Liver (tissue), 9 donors: Measurements from ENCODE around the gene GRAMD4. TPM values are rescaled to one million over a fixed set of nuclear protein-coding genes. Genes with fewer than 3 reads are reported as not detected.

Source experiments
- DNase-seq: peaks from one replicate; pipeline ENCODE4 v3.0.0-alpha.2; 2017; ENCODE audit warnings: low spot score
- H3K27ac ChIP-seq, 2 donors: one replicate each; pipeline ENCODE4 v1.7.0; 2013; ENCODE audit warnings: inconsistent platforms in 2 of 2, low read length in 2 of 2, control low read depth in 1 of 2, low read depth in 1 of 2, mild to moderate bottlenecking in 1 of 2
- H3K27me3 ChIP-seq, 4 donors: one replicate each; pipeline versions ENCODE4 v1.6.1 to v1.7.0; 2013; ENCODE audit warnings: low read length in 3 of 4, inconsistent platforms in 1 of 4, mild to moderate bottlenecking in 1 of 4, moderate library complexity in 1 of 4; ENCODE audit not compliant: control insufficient read depth in 4 of 4, insufficient read depth in 4 of 4
- H3K36me3 ChIP-seq, 4 donors: one replicate each; pipeline versions ENCODE4 v1.6.1 to v1.7.0; 2013; ENCODE audit warnings: low read length in 3 of 4, mild to moderate bottlenecking in 3 of 4, low read depth in 1 of 4, moderate library complexity in 1 of 4; ENCODE audit not compliant: control insufficient read depth in 4 of 4, insufficient read depth in 3 of 4
- H3K4me1 ChIP-seq, 4 donors: one replicate each; pipeline versions ENCODE4 v1.6.1 to v1.7.0; 2013; ENCODE audit warnings: low read length in 3 of 4, mild to moderate bottlenecking in 3 of 4, moderate library complexity in 1 of 4; ENCODE audit not compliant: control insufficient read depth in 4 of 4, insufficient read depth in 4 of 4
- H3K4me3 ChIP-seq, 3 donors: one replicate each; pipeline versions ENCODE4 v1.6.1 to v1.7.0; 2013; ENCODE audit warnings: low read length in 3 of 3, control low read depth in 1 of 3, low read depth in 1 of 3, mild to moderate bottlenecking in 1 of 3
- H3K9ac ChIP-seq, 2 donors: one replicate each; pipeline ENCODE4 v1.7.0; 2013; ENCODE audit warnings: low read length in 2 of 2, mild to moderate bottlenecking in 2 of 2, moderate library complexity in 2 of 2, control low read depth in 1 of 2, low read depth in 1 of 2
- H3K9me3 ChIP-seq, 4 donors: one replicate each; pipeline versions ENCODE4 v1.6.1 to v1.7.0; 2013; ENCODE audit warnings: low read length in 3 of 4; ENCODE audit not compliant: control insufficient read depth in 4 of 4
- ATF3 ChIP-seq: IDR thresholded peaks from 2 replicates; pipeline ENCODE4 v1.6.1; 2016; ENCODE audit warnings: antibody characterized with exemption
- EGR1 ChIP-seq, 2 donors: IDR thresholded peaks; 2 replicates each; pipeline ENCODE4 v1.6.1; 2016 to 2018; ENCODE audit warnings: antibody characterized with exemption in 2 of 2, low read depth in 2 of 2
- FOXA1 ChIP-seq: IDR thresholded peaks from 2 replicates; pipeline ENCODE4 v1.6.1; 2016; ENCODE audit warnings: antibody characterized with exemption
- GABPA ChIP-seq, 2 donors: IDR thresholded peaks in 1 of 2; conservative IDR thresholded peaks in 1 of 2; 2 replicates each; pipeline ENCODE4 v1.6.1; 2016; ENCODE audit warnings: antibody characterized with exemption in 2 of 2, mild to moderate bottlenecking in 1 of 2, moderate library complexity in 1 of 2
- HNF4A ChIP-seq, 2 donors: conservative IDR thresholded peaks; 2 replicates each; pipeline ENCODE4 v1.6.1; 2016; ENCODE audit warnings: antibody characterized with exemption in 2 of 2, mild to moderate bottlenecking in 2 of 2
- HNF4G ChIP-seq: IDR thresholded peaks from 2 replicates; pipeline ENCODE4 v1.6.1; 2016; ENCODE audit warnings: antibody characterized with exemption
- JUND ChIP-seq, 2 donors: IDR thresholded peaks; 2 replicates each; pipeline ENCODE4 v1.6.1; 2016; ENCODE audit warnings: antibody characterized with exemption in 2 of 2
- MAX ChIP-seq: IDR thresholded peaks from 2 replicates; pipeline ENCODE4 v1.6.1; 2016; ENCODE audit warnings: antibody characterized with exemption
- RAD21 ChIP-seq, 2 donors: IDR thresholded peaks; 2 replicates each; pipeline ENCODE4 v1.6.1; 2016; ENCODE audit warnings: antibody characterized with exemption in 2 of 2, mild to moderate bottlenecking in 2 of 2
- REST ChIP-seq: IDR thresholded peaks from 2 replicates; pipeline ENCODE4 v1.6.1; 2016; ENCODE audit warnings: antibody characterized with exemption, mild to moderate bottlenecking
- RXRA ChIP-seq, 2 donors: IDR thresholded peaks; 2 replicates each; pipeline ENCODE4 v1.6.1; 2017 to 2018; ENCODE audit warnings: antibody characterized with exemption in 2 of 2, mild to moderate bottlenecking in 1 of 2
- SP1 ChIP-seq: IDR thresholded peaks from 2 replicates; pipeline ENCODE4 v1.6.1; 2018; ENCODE audit warnings: antibody characterized with exemption, mild to moderate bottlenecking
- TAF1 ChIP-seq: conservative IDR thresholded peaks from 2 replicates; pipeline ENCODE4 v1.6.1; 2016; ENCODE audit warnings: antibody characterized with exemption, mild to moderate bottlenecking
- YY1 ChIP-seq: IDR thresholded peaks from 2 replicates; pipeline ENCODE4 v1.6.1; 2016; ENCODE audit warnings: antibody characterized with exemption, mild to moderate bottlenecking
- ZBTB33 ChIP-seq: IDR thresholded peaks from 2 replicates; pipeline ENCODE4 v1.6.1; 2016; ENCODE audit warnings: antibody characterized with exemption
- WGBS: extraction: QIAGEN DNeasy Blood & Tissue Kit; methylation state at CpG from one replicate; pipeline ENCODE4 v1.1.7; 2013; 5-methylcytosine and 5-hydroxymethylcytosine counted together
- polyA plus RNA-seq, 2 donors: library from polyadenylated mRNA; stranded (reverse) in 1 of 2; unstranded in 1 of 2; fragments of 200-250 nt in 1 of 2; fragments of >200 nt in 1 of 2; fragmentation: Nextera tagmentation in 1 of 2; extraction: Ambion mirVana in 1 of 2; gene quantifications; one replicate each; pipeline versions ENCODE4 v1.2.1 to v1.2.3, GENCODE V29; 2013 to 2015
- total RNA-seq, 2 donors: library from RNA; depleted of rRNA; stranded (reverse); fragments of >200 nt; gene quantifications; one replicate each; pipeline ENCODE4 v1.2.3, GENCODE V29; 2014
- donor health status: healthy.
- donor health status: healthy.
- donor health status: healthy.
- donor health status: healthy.
- donor health status: healthy.

GRAMD4 gene
- total and polyA plus RNA-seq, 4 donors: 2.7 to 53.5 (median 21.6) TPM

GRCh38 chr22:46681010-46681409, 60.8 kb downstream of the GRAMD4 start:
- no peak overlapping the region for H3K4me3 ChIP-seq
- H3K36me3 ChIP-seq: peaks cover 0 to 16% (median 7%) of the 10 kb centered on the region in 4 donors
- no peak for TF ChIP-seq YY1
- peak in 1 of 2 donors; percentile 66 for TF ChIP-seq RAD21 (IDR thresholded peaks at IDR 0.05)
- no peak for TF ChIP-seq HNF4G
- DNase-seq: no peak
- H3K27me3 ChIP-seq: no peaks in the 10 kb centered on the region
- no peaks in the 10 kb centered on the region for H3K9me3 ChIP-seq
- peaks cover 0 to 5% (median 0%) of the 10 kb centered on the region in 4 donors for H3K4me1 ChIP-seq
- no peak overlapping the region for H3K9ac ChIP-seq
- no peak overlapping the region for H3K27ac ChIP-seq
- WGBS: 87% methylated on average over 7 of the region's 7 CpGs

- Histone ChIP-seq H3K9ac (no peak overlapping the region), H3K27ac (no peak overlapping the region), H3K4me3 (no peak overlapping the region), H3K36me3 (peaks cover 6 to 25% (median 9%) of the 10 kb centered on the region in 4 donors), H3K9me3 (no peaks in the 10 kb centered on the region), H3K4me1 (no peaks in the 10 kb centered on the region), H3K27me3 (no peaks in the 10 kb centered on the region)
- 86% methylated on average over 19 of the region's 19 CpGs for WGBS
- TF ChIP-seq TAF1: no peak
- TF ChIP-seq HNF4G: no peak
- no peak for TF ChIP-seq FOXA1
- TF ChIP-seq JUND (IDR thresholded peaks at IDR 0.05): no peak
- TF ChIP-seq RXRA (IDR thresholded peaks at IDR 0.05): no peak
- no peak for TF ChIP-seq REST
- TF ChIP-seq EGR1 (IDR thresholded peaks at IDR 0.05; ENCODE audit: low read depth in 2 of 2): no peak
- TF ChIP-seq ZBTB33: no peak
- TF ChIP-seq HNF4A (conservative IDR thresholded peaks at IDR 0.05): no peak
- no peak for TF ChIP-seq RAD21 (IDR thresholded peaks at IDR 0.05)
- no peak for TF ChIP-seq GABPA (IDR thresholded peaks at IDR 0.05 in 1 of 2, conservative IDR thresholded peaks at IDR 0.05 in 1 of 2)
- DNase-seq: no peak
Observed at GRCh38 chr22:46682011-46682731, 62.0 kb downstream of the GRAMD4 start.

- Histone ChIP-seq H3K36me3 (peaks cover 11 to 28% (median 15%) of the 10 kb centered on the region in 4 donors), H3K4me1 (no peaks in the 10 kb centered on the region), H3K9ac (no peak overlapping the region)
- TF ChIP-seq ATF3: no peak
- no peak for TF ChIP-seq TAF1
- TF ChIP-seq FOXA1: no peak
- no peak for TF ChIP-seq MAX
- TF ChIP-seq RAD21 (IDR thresholded peaks at IDR 0.05): no peak
- TF ChIP-seq RXRA (IDR thresholded peaks at IDR 0.05): no peak
- TF ChIP-seq GABPA (IDR thresholded peaks at IDR 0.05 in 1 of 2, conservative IDR thresholded peaks at IDR 0.05 in 1 of 2): no peak
- no peak for TF ChIP-seq EGR1 (IDR thresholded peaks at IDR 0.05; ENCODE audit: low read depth in 2 of 2)
- TF ChIP-seq JUND (IDR thresholded peaks at IDR 0.05): no peak
- no peak for TF ChIP-seq REST
- TF ChIP-seq SP1: no peak
Observed at GRCh38 chr22:46684706-46685105, 64.5 kb downstream of the GRAMD4 start.

More at GRCh38 chr22:46684706-46685105, 64.5 kb downstream of the GRAMD4 start:
- 67% methylated on average over 10 of the region's 10 CpGs for WGBS
- H3K27ac ChIP-seq: no peak overlapping the region
- H3K9me3 ChIP-seq: no peaks in the 10 kb centered on the region
- H3K4me3 ChIP-seq: no peak overlapping the region
- no peaks in the 10 kb centered on the region for H3K27me3 ChIP-seq
- no peak for DNase-seq
